Ovary (tissue), 9 donors: ENCODE results near the gene AKR1B1. TPM values are rescaled to one million over a fixed set of nuclear protein-coding genes. Genes with fewer than 3 reads are reported as not detected.

Source experiments
- DNase-seq, 5 donors: peaks; one replicate each; pipeline ENCODE4 v3.0.0-alpha.2; 2019 to 2020
- H3K27ac ChIP-seq, 2 donors: fragments of 200-600 bp; one replicate each; pipeline versions ENCODE4 v1.5.1 to v1.8.0; 2019 to 2022
- H3K27me3 ChIP-seq: fragments of 200-600 bp; one replicate; pipeline ENCODE4 v1.8.0; 2022
- H3K36me3 ChIP-seq: fragments of 200-600 bp; sonication (generic); one replicate; pipeline ENCODE4 v1.5.1; 2019
- H3K4me1 ChIP-seq: one replicate; pipeline ENCODE4 v1.8.1; 2013; ENCODE audit warnings: mild to moderate bottlenecking, moderate library complexity; ENCODE audit not compliant: insufficient read depth
- H3K4me3 ChIP-seq: fragments of 200-600 bp; sonication (generic); one replicate; pipeline ENCODE4 v1.5.1; 2017
- H3K9me3 ChIP-seq, 2 donors: fragments of 200-600 bp in 1 of 2; sonication (generic) in 1 of 2; one replicate each; pipeline versions ENCODE4 v1.5.1 to v1.8.1; 2013 to 2019; ENCODE audit warnings: mild to moderate bottlenecking in 1 of 2, moderate library complexity in 1 of 2
- EP300 ChIP-seq: sonication (generic); formaldehyde crosslinking; IDR thresholded peaks from one replicate; pipeline ENCODE4 v1.6.1; 2017; ENCODE audit warnings: antibody characterized with exemption
- POLR2A ChIP-seq: fragments of 450-650 bp; IDR thresholded peaks from one replicate; pipeline ENCODE4 v1.6.1; 2017; ENCODE audit warnings: antibody characterized with exemption, mild to moderate bottlenecking, moderate library complexity
- whole genome bisulfite sequencing, 3 donors: extraction: QIAGEN DNeasy Blood & Tissue Kit in 1 of 3; methylation state at CpG; one replicate each; pipeline versions ENCODE4 v1.1.5 to v1.1.7; 2013 to 2017; 5-methylcytosine and 5-hydroxymethylcytosine counted together
- intact Hi-C, 4 donors: fragments of 100-400 bp; cut with DNase I; formaldehyde crosslinking; loops; one replicate each; pipeline versions ENCODE4 v1.11.0 to v1.15.1; 2022 to 2023
- polyA plus RNA-seq, 2 donors: library from polyadenylated mRNA; stranded (reverse); fragments of 200-250 nt in 1 of 2; fragments of 350-450 nt in 1 of 2; fragmentation: Illumina TruSeq in 1 of 2; extraction: RNeasy Lipid Tissue Mini Kit (QIAGEN cat#74804) in 1 of 2; gene quantifications; one replicate each; pipeline ENCODE4 v1.2.3, GENCODE V29; 2013 to 2014
- total RNA-seq, 7 donors: library from RNA; depleted of rRNA in 2 of 7; stranded (reverse); fragments of >200 nt in 2 of 7; fragmentation: NEBNext Ultra II Directional in 3 of 7; extraction: Animal tissue kit (Norgen Biotek cat#: 25700) in 3 of 7; gene quantifications; one replicate each; pipeline versions ENCODE4 v1.1.0 to v1.2.4, GENCODE V29; 2016 to 2023
- TF ChIP-seq, protein P1 (sequence below), 3 donors: fragments of 450-650 bp in 2 of 3; fragments of 200-600 bp in 1 of 3; IDR thresholded peaks; one replicate each; pipeline versions ENCODE4 v1.5.1 to v1.8.0; 2016 to 2022; ENCODE audit warnings: antibody characterized with exemption in 3 of 3, mild to moderate bottlenecking in 1 of 3
- donor health status: DM: no; HTN: no; CAD: no; lungs with moderate emphysema.
- donor health status: DM: no; HTN: no; CAD: no.
- donor health status: Bipolar disorder and iron deficiency.
- donor health status: DM: yes; HTN: yes; CAD: no.
- donor health status: DM: no; HTN: no; CAD: no.
- donor health status: DM: yes; HTN: yes; CAD: no.

AKR1B1 gene
- total and polyA plus RNA-seq, 9 donors, result 39.3 to 133 (median 80.8) TPM

DNA sequence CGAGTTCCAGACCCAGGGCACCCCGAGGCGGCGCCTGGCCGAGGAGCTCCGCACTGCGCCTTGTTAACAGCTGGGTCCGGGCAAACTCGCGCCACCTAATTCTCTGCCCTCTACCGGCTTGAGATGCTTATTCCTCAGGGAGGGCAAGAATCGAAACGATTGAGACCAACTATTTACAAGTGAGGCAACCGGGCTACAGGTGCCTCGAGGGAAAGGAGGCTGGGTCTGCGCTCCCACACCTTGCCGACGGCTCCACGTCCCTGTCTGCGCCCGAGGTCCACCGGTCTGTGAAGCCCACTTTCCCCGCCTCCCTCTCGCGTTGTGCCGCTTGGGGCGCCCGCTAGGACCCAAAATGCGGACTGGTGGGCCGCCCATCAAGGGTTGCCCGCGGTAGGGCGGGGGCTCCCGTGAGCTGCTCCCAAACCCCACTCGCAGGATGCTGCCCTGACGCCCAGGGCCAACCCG is 527 bp downstream of the AKR1B1 start:
- WGBS, 3 donors, result 0 to 1% (median 1%) methylated on average over 17 to 37 of the region's 37 CpGs
- no peaks in the 10 kb centered on the region for H3K9me3 ChIP-seq
- H3K36me3 ChIP-seq, result no peaks in the 10 kb centered on the region
- H3K4me3 ChIP-seq, result peak overlapping the region; percentile 98
- peaks cover 5% of the 10 kb centered on the region for H3K4me1 ChIP-seq
- DNase-seq, result peak; percentile 47 to 71 (median 65)
- intact Hi-C loops, result no loop called here
- no peaks in the 10 kb centered on the region for H3K27me3 ChIP-seq
- H3K27ac ChIP-seq, result peak overlapping the region; percentile 65 to 85
- no peak for TF ChIP-seq EP300
- TF ChIP-seq, protein P1, sequence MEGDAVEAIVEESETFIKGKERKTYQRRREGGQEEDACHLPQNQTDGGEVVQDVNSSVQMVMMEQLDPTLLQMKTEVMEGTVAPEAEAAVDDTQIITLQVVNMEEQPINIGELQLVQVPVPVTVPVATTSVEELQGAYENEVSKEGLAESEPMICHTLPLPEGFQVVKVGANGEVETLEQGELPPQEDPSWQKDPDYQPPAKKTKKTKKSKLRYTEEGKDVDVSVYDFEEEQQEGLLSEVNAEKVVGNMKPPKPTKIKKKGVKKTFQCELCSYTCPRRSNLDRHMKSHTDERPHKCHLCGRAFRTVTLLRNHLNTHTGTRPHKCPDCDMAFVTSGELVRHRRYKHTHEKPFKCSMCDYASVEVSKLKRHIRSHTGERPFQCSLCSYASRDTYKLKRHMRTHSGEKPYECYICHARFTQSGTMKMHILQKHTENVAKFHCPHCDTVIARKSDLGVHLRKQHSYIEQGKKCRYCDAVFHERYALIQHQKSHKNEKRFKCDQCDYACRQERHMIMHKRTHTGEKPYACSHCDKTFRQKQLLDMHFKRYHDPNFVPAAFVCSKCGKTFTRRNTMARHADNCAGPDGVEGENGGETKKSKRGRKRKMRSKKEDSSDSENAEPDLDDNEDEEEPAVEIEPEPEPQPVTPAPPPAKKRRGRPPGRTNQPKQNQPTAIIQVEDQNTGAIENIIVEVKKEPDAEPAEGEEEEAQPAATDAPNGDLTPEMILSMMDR (IDR thresholded peaks at IDR 0.05), result peak in 1 of 3 donors; percentile 6
- TF ChIP-seq POLR2A, result no peak

DNA sequence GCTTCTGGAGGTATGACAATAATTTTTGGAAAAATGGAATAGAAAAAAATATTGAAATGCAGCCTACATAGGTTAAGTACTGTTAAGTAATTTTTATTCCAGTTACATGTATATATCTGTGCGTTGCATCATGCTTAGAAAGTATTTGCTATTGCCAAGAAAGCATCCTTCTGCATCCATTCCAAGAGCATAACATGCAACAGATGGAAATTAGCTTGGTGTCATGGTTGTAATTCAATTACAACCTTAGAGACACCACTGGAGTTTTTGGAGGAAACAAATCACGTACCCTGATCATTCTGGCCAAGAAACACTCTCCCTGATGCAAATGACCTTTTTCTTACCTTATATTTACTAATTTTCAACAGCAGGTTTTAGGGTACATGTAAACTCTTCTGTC is 1.7 kb downstream of the AKR1B1 start:
- H3K27me3 ChIP-seq, result no peaks in the 10 kb centered on the region
- H3K4me1 ChIP-seq, result peaks cover 9% of the 10 kb centered on the region
- no peaks in the 10 kb centered on the region for H3K9me3 ChIP-seq
- H3K27ac ChIP-seq, result no peak overlapping the region
- TF ChIP-seq, protein P1 (IDR thresholded peaks at IDR 0.05), result no peak
- TF ChIP-seq EP300 (no peak), POLR2A (no peak)
- no peak overlapping the region for H3K4me3 ChIP-seq
- intact Hi-C loops, result no loop called here
- 89 to 92% (median 89%) methylated on average over 2 of the region's 2 CpGs for WGBS, 3 donors
- no peaks in the 10 kb centered on the region for H3K36me3 ChIP-seq
- DNase-seq, result no peak

DNA sequence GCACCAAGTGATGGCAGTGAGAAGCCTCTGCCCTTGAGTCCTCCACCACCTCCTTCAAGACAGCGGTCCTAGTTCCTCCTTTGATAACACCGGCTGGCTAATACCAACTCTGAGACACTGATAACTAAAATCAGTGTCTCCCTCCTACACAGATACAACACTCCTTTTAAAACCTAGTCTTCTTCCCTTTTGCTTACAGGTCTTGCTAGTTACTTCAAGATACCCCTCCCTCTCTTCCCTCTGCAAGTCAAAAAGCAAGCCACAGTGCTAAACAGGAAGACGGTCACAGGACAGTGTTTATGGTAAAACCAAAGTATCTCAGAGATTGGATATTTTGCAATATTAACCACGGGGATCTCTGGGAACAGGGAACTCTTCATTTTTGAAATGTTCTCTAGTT is 4.6 kb downstream of the AKR1B1 start:
- intact Hi-C loops, result no loop called here
- DNase-seq, result no peak
- H3K27ac ChIP-seq, result peak overlapping the region in 1 of 2 donors; percentile 19

DNA sequence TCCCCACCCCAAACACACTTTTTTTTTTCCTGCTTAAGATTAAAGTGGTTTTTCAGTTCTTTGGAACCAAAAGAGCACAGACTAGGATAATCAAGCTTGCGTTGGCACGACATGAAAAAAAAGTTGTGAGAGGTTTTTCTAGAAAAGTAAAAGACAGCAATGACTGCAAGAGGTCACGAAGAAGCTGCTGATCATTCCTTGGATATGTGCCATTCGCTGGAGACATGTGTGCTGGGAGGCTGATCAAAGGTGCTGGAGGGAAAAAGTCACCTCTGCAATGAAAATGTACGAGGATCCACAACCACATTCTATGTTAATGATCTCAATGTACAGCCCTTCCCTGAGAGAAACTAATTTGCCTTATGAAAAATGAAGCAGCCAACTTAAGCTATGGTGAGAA is 5.4 kb downstream of the AKR1B1 start:
- Histone ChIP-seq H3K4me1 (peaks cover 9% of the 10 kb centered on the region), H3K4me3 (no peak overlapping the region), H3K9me3 (no peaks in the 10 kb centered on the region), H3K27ac (no peak overlapping the region), H3K36me3 (no peaks in the 10 kb centered on the region), H3K27me3 (no peaks in the 10 kb centered on the region)
- no peak for DNase-seq
- TF ChIP-seq, protein P1 (IDR thresholded peaks at IDR 0.05), result no peak
- TF ChIP-seq POLR2A, result no peak
- TF ChIP-seq EP300, result no peak
- WGBS, 3 donors, result 56 to 80% (median 59%) methylated on average over 5 of the region's 5 CpGs
- intact Hi-C loops, result no loop called here

More for the DNA sequence above, 4.6 kb downstream of the AKR1B1 start:
- Histone ChIP-seq H3K4me3 (no peak overlapping the region), H3K9me3 (no peaks in the 10 kb centered on the region), H3K4me1 (peaks cover 9% of the 10 kb centered on the region), H3K27me3 (no peaks in the 10 kb centered on the region), H3K36me3 (no peaks in the 10 kb centered on the region)
- TF ChIP-seq, protein P1 (IDR thresholded peaks at IDR 0.05), result no peak
- TF ChIP-seq POLR2A, result no peak
- TF ChIP-seq EP300, result no peak
- WGBS, 3 donors, result 16 to 38% (median 20%) methylated on average over 4 of the region's 4 CpGs
